Astrocyte of the spinal cord (primary cell): Measurements from ENCODE around the gene APOBEC3H.

ENCODE experiments used
- DNase-seq: peaks from one replicate; pipeline ENCODE4 v3.0.0; 2011; ENCODE audit warnings: low read depth, low spot score
- H3K4me3 ChIP-seq: 2 replicates; pipeline ENCODE4 v1.5.1; 2011; ENCODE audit warnings: low read depth, mild to moderate bottlenecking, low read length, moderate library complexity
- CTCF ChIP-seq: IDR thresholded peaks from 2 replicates; pipeline ENCODE4 v1.5.1; 2012; ENCODE audit warnings: low read depth, mild to moderate bottlenecking, low read length, inconsistent platforms
- in situ Hi-C: cut with HindIII; loops from 2 replicates; pipeline ENCODE4 v1.10.0; 2017; ENCODE audit warnings: low sequenced_read_pairs

APOBEC3H gene

GRCh38 chr22:39148727-39149535 is 51.9 kb downstream of the APOBEC3H start:
- TF ChIP-seq CTCF: no peak
- H3K4me3 ChIP-seq: no peak overlapping the region
- in situ Hi-C loops: no loop called here
- DNase-seq: no peak

- H3K4me3 ChIP-seq: no peak overlapping the region
- TF ChIP-seq CTCF: no peak
- in situ Hi-C loops: no loop called here
Observed at GRCh38 chr22:39149915-39150847, 53.1 kb downstream of the APOBEC3H start.

GRCh38 chr22:39150848-39151215 is 53.8 kb downstream of the APOBEC3H start:
- H3K4me3 ChIP-seq: no peak overlapping the region
- DNase-seq: no peak
- TF ChIP-seq CTCF: no peak
- in situ Hi-C loops: no loop called here

More at GRCh38 chr22:39149915-39150847, 53.1 kb downstream of the APOBEC3H start:
- DNase-seq: no peak

GRCh38 chr22:39151329-39151975 is 54.4 kb downstream of the APOBEC3H start:
- no peak for TF ChIP-seq CTCF
- in situ Hi-C loops: no loop called here
- no peak overlapping the region for H3K4me3 ChIP-seq
- no peak for DNase-seq

GRCh38 chr22:39152024-39152510 is 55.0 kb downstream of the APOBEC3H start:
- TF ChIP-seq CTCF: no peak
- in situ Hi-C loops: no loop called here
- DNase-seq: no peak
- H3K4me3 ChIP-seq: peak overlapping the region; percentile 35

- DNase-seq: peak; percentile 80
- in situ Hi-C loops: no loop called here
- TF ChIP-seq CTCF: no peak
- peak within 1 kb of the TSS; percentile 57 for H3K4me3 ChIP-seq
Observed at GRCh38 chr22:39152511-39153219, 55.6 kb downstream of the APOBEC3H start, which contains the start of gene CBX7. Gene CBX7 (minus strand): TSS chr22:39152680. CDS start chr22:39152444, 236 bp downstream.
